Measurements from ENCODE around the gene FKBP1B.

GRCh38 chr2:24083567-24084385 lies 34.2 kb downstream of the FKBP1B start:
- TF ChIP-seq CTCF (IDR thresholded peaks at IDR 0.05; ENCODE audit: insufficient read depth, low read length, poor library complexity, severe bottlenecking) (no peak), EZH2phosphoT487 (conservative IDR thresholded peaks at IDR 0.05; ENCODE audit: low read length) (no peak)
